HFF-Myc (cell line): ENCODE measurements around the gene UST.

Source experiments
- DNase-seq: peaks from one replicate; pipeline ENCODE4 v3.0.0-alpha.2; 2011; ENCODE audit warnings: low read depth; ENCODE audit errors: extremely low read depth
- H3K4me3 ChIP-seq: replicated peaks from 2 replicates; pipeline ENCODE4 v1.5.1; 2011; ENCODE audit warnings: low read depth, mild to moderate bottlenecking, control low read depth, low read length
- CTCF ChIP-seq: IDR thresholded peaks from 2 replicates; pipeline ENCODE4 v1.5.1; 2012; ENCODE audit warnings: mild to moderate bottlenecking, low read depth, low read length, control low read depth; ENCODE audit errors: missing control alignments

The UST gene, protein sequence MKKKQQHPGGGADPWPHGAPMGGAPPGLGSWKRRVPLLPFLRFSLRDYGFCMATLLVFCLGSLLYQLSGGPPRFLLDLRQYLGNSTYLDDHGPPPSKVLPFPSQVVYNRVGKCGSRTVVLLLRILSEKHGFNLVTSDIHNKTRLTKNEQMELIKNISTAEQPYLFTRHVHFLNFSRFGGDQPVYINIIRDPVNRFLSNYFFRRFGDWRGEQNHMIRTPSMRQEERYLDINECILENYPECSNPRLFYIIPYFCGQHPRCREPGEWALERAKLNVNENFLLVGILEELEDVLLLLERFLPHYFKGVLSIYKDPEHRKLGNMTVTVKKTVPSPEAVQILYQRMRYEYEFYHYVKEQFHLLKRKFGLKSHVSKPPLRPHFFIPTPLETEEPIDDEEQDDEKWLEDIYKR

DNA sequence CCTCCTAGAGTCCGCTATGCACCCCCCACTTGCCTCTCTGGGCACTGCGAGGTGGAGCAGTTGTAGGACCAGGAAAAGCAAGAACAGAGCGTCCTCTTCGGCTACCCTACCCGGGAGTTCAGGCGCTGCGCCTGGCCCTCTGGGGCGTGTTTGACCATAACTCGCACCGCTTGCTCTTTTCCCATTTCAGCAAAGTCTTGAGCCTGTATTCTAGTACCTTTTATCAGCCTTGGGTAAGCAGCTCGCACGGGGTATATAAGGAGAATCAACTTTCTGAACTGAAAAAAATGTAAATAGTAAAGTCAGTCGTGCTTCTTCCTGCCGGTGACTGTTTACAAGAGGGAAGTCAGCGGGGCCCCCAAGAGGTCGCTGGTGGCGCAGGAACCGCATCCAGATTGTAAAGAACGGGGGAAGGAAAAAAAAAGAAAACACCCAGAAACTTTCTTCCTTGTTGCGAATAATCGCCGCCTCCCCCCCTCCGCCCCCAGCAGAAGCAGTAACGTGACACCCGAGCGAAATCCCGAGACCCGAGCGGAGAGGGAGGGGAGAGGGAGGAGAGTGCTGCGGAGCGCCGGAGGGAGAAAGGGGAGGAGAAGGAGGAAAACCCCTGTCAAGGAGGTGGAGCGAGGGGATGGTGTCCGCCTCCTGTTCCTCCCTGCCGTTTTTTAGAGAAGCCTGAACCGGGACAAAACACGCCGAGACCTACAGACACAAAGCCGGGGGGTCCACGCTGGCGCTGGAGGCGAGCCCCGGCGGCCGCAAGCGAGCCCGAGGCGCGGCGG, at the start of gene UST:
TSS of gene UST (plus strand) at position 668 of the 782 bp plus-strand sequence. CDS start 401 bp downstream, outside the sequence.
- TF ChIP-seq CTCF, result peak; percentile 56
- peak; percentile 93 for DNase-seq
- peak within 1 kb of the TSS; percentile 72 for H3K4me3 ChIP-seq

GRCh38 chr6:148697895-148698440, 48.9 kb upstream of the UST start:
- TF ChIP-seq CTCF, result no peak
- no peak for DNase-seq

DNA sequence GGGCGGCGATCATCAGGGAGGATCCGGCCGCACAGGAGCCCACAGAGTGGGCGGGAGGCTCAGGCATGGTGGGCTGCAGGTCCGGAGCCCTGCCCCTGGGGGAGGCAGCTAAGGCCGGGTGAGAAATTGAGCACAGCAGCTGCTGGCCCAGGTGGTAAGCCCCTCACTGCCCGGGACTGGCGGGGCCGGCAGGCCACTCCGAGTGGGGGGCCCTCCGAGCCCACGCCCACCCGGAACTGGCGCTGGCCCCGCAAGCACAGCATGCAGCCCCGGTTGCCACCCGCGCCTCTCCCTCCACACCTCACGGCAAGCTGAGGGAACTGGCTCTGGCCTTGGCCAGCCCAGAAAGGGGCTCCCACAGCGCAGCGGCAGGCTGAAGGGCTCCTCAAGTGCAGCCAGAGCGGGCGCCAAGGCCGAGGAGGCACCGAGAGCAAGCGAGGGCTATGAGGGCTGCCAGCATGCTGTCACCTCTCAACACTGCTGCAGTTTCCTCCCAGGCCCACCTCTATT, 48.1 kb upstream of the UST start:
- no peak for DNase-seq
- H3K4me3 ChIP-seq, result no peak overlapping the region

More at GRCh38 chr6:148697895-148698440, 48.9 kb upstream of the UST start:
- H3K4me3 ChIP-seq, result no peak overlapping the region

DNA sequence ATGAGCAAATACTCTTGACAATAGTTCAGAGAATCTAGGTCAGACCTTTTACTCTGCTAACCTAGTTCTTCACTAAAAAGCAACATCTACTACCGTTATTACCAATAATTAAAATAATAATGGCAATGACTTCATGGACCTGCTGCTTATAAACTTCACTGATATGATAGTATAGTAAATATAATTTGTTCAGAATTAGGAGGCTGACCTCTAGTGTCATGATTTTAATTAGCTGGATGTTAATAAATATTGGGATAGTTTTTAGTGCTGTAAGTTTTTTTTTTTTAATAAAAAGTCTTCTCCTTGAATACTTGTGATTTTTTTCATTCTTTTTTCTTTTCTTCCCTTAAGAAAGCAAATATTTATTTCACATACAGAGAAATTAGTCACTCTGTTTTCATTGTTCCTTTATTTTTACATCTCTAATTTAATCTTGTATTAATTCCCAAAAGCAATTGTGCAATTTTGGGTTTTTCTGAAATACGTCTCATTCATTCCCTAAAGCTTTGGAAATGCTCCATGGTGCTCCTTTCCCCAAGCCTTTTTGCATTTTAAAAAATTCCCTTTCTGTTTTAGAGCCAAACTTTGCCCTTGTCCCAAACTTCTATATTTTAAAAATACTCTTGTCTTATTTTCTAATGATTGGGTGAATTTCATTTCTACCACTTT, 46.6 kb upstream of the UST start:
- DNase-seq, result no peak
- peak overlapping the region; percentile 31; the same call in 1 of the 2 replicates for H3K4me3 ChIP-seq
- TF ChIP-seq CTCF, result no peak

More for the DNA sequence above, 48.1 kb upstream of the UST start:
- no peak for TF ChIP-seq CTCF

- no peak for DNase-seq
- TF ChIP-seq CTCF, result no peak
- H3K4me3 ChIP-seq, result peak overlapping the region; percentile 31
Observed at GRCh38 chr6:148700741-148701311, 46.0 kb upstream of the UST start.

DNA sequence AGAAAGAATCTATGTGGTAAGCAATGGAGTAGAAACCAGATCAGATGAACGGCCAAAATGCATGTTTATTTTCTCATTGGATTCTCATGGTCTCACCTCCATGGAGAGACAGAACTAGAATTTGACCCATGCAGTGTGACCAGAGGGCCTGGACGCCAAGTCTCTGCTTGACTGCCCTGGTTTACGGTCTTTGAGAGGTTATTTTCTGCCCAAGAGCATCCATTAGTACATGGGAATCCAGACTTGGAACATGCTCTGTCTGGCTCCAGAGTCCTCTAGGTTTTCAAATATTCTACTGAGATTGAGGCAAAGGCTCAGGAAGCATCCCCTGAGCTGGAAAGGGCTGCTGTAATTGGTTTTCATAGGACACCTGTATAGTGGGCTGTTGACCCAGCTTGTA, 45.5 kb upstream of the UST start:
- no peak for TF ChIP-seq CTCF
- DNase-seq, result no peak
- H3K4me3 ChIP-seq, result peak overlapping the region; percentile 31; the same call in 1 of the 2 replicates
